ENCODE measurements around the gene SMAGP.
A peak's percentile ranks its signal among the peaks of the same experiment; 100 is the strongest.
"Not testable (repeated sequence)": the region's sequence is repeated elsewhere in the genome, so short reads cannot be mapped to it uniquely, and the experiment has no call there.

SMAGP gene

DNA sequence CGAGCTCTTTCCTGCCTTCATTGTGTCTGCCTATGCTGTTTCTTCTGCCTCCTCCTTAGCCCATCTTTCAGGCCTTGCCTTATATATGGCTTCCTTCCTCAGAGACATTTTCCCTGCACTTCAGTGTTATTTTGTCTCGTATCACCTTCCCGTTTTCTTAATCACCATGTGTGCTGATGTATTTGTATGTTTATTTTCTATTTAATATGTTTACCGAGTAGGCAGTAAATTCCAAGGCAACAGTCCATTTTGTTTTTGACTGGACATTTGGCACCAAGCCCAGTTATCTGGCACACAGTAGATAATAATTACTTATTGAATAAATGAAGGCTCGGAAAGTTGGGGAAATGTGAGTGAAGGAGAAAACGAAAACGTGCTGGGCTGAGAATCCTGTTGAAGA is 47.8 kb downstream of the SMAGP start:
- no peak for DNase-seq

DNA sequence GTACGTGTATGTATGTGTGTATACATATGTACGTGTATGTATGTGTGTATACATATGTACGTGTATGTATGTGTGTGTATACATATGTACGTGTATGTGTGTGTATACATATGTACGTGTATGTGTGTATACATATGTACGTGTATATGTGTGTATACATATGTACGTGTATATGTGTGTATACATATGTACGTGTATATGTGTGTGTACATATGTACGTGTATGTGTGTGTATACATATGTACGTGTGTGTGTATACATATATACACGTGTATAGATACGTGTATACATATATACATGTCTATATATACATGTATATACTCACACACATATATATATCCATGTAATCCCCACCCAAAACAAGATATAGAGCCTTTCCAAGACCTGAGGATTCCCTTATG is 50.4 kb downstream of the SMAGP start:
- not testable (repeated sequence) for DNase-seq

DNA sequence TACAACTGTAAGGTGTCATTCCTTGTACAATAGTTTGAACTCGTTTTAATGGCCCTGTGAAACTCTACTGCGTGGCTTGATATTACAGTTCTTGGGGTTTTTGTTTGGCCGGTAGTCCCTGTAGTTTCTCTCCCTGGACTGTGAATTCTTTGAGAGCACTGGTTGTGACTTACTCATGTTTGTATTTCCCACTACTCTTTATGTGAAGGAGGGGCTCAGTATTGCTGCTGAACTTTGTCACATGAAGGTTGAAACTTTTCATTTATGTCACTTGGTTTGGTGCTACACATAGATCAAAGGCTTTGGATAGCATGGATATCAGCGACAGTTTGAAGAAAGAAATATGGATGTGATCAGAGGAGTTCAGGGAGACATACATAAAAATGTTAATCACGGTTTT is 50.9 kb downstream of the SMAGP start:
- DNase-seq: no peak

GRCh38 chr12:51218607-51219161 is 51.5 kb downstream of the SMAGP start:
- no peak for DNase-seq

DNA sequence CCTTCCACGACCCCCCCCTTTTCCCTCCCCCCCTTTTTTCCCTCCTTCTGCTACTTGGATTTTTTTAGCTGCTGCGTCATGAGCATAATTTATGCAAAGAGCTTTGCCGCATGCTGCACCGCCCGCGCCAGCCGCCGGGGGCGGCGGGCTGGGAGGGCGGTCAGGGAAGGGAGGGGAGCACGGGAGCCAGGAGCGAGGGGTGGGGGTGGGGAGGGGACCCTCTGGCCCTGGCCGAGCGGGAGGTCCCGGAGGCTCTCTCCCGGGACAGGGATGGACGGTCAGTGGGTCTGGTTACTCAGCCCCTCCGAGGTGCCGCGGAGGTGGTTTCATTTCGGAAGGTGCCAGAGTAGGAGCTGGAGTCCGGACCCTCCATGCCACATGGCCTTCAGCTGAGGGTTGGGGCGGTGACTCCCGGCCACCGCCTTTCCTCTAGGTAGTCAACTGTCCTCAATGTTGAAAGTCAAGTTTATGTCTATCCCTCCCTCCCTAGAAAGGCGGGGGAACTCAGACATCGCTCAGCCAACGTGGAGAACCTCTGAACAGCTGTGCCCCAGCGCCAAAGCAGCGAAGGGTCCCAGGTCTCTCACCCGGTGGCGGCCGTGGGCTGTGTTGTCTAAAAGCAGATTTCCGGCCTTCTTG is 52.1 kb downstream of the SMAGP start, which contains the start of gene POU6F1:
POU6F1 (minus strand) TSS at position 95 of the 639 bp plus-strand sequence. CDS start 11,226 bp downstream, outside the sequence.
- peak; percentile 63 for DNase-seq

GRCh38 chr12:51217133-51217967 is 52.9 kb downstream of the SMAGP start:
- peak; percentile 24 for DNase-seq

GRCh38 chr12:51216642-51217041 is 53.6 kb downstream of the SMAGP start:
- DNase-seq: no peak

- no peak for DNase-seq
These were observed 55.3 kb downstream of the SMAGP start for GRCh38 chr12:51214895-51215294.

DNA sequence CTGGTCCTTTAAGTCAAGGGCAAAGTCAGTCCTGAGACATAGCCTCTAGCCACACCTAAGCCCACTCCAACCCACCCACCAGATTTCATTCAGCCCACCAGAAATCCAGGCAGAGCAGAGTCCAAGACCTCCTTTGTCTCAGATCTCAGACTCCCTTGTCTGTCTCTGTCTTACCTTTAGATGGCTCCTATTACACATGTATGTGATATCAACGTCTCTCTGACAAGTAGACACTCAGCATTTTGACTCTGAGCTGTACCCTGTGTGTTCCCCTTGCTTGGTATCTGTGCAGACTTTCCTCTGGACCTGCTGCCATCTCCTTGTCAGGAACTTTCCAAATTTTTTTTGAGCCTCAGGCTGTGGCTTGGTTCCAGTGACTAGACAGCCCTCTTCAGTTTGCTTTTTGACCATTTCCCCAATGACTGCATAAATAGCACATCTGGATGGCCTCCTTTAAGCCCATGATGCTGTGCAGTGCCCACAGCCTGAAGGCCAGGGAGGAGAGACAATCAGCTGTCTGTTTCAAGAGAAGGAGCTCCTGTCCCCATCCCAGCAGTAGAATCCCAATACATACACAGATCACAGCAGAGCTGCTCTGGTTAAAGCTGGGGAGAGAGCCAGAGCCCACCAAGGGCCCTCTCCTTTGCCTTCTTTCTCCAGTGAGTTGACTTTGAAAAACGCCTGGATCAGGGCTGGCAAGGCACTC is 59.4 kb downstream of the SMAGP start:
- DNase-seq: no peak

DNA sequence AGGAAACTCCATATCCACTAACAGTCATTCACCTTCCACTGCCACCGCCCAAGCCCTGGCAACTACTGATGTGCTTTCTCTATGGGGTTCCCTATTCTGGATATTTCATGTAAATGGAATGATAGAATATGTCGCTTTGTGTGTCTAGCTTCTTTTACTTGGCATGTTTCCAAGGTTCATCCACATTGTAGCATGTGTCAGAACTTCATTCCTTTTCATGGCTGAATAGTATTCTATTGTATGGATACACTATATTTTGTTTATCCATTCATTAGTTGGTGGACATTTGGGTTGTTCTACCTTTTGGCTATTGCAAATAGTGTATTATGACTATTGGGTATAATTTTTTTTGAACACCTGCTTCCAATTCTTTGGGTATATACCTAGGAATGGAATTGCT is 61.0 kb downstream of the SMAGP start:
- no peak for DNase-seq

- no peak for DNase-seq
These were observed 62.1 kb downstream of the SMAGP start for GRCh38 chr12:51208016-51208660.

GRCh38 chr12:51205350-51205749 is 64.9 kb downstream of the SMAGP start:
- no peak for DNase-seq

DNA sequence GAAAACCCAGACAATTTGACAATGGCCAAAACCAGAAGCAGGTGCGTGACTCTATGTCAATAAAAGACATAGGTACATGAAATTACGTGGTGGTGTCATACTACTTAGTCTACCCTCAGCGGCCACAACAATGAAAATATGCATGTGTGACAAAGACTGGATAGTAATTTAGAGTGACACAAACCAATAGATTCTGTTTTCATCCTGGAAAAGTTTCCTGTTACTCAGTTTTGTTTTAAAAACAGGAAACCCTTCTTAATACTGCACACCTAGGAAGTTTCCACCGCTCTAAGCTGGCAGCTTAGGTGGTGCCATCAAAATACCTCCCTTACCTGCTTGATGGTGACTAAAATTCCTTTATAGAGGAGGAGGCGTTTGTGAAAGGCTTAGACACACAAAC is 67.5 kb downstream of the SMAGP start:
- DNase-seq: no peak

DNA sequence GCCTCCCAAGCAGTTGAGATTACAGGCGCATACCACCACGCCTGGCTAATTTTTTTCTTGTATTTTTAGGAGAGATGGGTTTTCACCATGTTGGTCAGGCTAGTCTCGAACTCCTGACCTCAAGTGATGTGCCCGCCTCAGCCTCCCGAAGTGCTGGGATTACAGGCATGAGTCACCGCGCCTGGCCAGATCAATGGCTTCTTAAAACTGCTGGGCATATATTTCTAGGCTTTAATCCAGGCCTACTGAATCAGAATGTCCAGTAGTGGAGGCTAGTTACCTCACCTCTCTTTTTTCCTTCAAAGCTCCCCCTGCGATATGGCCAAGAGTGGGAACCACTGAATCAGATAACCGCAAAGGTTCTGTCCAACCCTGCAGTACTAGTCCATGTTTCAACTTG is 69.4 kb downstream of the SMAGP start:
- DNase-seq: no peak

DNA sequence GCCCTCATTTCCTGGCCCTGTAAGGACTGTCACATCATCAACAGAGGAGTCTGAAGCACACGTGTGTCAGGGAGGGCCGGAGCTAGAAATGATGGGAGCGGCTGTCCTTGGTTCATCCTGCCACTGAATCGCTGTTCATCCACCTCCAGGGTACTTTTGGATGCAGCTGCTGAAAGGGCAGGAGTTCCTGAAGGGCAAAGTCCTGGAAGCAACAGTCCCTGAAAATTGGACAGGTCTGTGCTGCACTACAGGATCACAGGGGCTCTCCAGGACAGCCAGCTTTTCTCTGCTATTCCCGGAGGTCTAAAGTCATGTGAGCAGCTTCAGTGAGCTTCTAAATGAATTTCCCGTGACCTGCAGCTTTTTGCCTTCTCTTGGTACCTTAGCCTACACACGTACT is 70.1 kb downstream of the SMAGP start:
- no peak for DNase-seq

DNA sequence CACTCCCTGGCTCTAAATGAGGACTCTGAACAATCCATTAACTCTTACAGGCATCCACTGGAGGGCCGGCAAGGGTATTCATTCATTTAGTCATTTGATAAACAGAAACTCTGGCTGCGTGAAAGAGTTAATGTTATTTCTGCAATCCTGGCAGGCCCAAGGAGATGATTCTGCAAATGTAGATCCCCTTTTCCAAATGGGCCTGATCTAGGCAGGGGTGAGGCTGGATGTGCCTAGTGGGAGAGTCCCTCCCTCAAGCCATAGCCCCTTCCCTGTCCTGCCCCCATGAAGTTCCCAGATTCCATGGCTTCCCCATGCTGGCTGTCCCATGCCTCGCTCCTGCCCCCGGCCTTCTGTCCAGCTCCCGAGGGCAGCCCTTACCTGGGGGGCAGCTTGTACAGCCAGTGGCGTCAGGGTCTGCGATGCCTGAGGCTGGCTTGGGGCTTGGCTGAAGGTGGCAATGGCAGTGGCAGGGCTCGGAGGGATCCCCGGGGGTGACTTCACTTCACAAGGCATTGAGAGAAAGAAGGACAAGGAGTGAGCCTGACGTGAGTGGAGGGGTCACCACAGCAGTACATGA is 70.8 kb downstream of the SMAGP start:
- DNase-seq: no peak

- DNase-seq: no peak
These were observed 71.4 kb downstream of the SMAGP start for GRCh38 chr12:51198568-51199365.

DNA sequence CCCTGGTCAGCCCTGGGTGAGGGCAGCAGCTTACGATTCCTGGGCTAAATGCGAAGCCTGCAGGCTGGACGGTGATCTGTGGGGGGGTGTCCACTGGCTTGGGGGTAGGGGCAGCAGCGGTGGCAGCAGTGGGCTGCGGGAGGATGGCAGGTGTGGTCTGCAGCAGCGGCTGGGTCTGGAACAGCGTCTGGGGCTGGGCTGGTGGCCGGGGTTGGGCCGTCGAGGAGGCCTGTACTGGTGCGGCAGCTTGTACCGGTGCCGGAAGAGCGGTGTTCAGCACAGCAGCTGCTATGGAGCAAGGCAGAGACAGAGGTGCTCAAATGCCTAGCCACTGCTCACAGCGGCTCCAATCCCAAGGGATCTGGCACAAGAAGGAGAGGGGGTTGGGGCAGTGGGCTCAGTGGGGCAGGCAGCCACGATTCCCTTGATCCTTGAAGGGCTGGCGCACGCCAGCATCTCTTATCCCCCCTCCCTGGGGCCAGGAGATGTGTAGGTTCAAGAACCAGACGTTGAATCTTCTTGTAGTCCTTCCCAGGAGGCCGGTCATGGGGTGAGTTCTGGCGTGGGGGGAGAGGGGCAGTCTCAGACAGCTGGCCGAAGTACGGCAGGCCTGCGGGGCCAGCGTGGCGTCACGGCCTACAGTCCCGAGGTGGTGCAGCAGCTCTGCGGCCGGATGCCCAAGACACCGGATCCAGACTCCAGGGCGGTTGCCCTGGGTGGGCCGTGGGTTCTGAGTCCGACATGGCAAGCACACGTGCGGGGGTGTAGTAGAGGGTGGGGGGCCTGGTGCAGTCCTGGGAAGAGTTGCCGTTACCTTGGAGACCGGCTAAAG is 72.3 kb downstream of the SMAGP start:
- no peak for DNase-seq

DNA sequence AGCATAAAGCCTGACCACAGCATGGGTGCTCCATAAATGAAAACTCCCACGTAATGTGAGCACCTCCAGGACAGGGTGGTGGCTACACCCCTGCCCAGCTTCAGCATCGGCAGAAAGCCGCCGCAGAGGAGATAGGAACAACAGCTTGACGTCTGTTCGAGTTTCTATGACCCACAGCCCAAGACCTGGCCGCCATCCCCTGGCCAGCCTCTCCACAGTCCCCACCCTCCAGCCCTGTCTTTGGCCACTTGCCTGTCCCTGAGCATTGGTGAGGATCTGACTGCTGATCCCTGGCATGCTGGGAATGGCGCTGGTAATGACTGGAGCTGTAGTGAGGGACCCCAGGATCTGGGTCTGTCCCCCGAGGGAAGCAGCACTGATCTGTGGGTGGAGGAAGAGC is 73.7 kb downstream of the SMAGP start:
- DNase-seq: no peak

GRCh38 chr12:51195841-51196240 is 74.4 kb downstream of the SMAGP start:
- DNase-seq: no peak

Measured in stimulated activated CD4-positive, alpha-beta T cell treated with anti-CD3 and anti-CD28 coated beads, Interleukin-1b, Interleukin-23, amount 100 ng/mL, for 48 hours (primary cell).